ENCODE data around the gene AFF3.

GRCh38 chr2:99643787-99644418, 498.5 kb downstream of the AFF3 start:
- TF ChIP-seq, protein P1, sequence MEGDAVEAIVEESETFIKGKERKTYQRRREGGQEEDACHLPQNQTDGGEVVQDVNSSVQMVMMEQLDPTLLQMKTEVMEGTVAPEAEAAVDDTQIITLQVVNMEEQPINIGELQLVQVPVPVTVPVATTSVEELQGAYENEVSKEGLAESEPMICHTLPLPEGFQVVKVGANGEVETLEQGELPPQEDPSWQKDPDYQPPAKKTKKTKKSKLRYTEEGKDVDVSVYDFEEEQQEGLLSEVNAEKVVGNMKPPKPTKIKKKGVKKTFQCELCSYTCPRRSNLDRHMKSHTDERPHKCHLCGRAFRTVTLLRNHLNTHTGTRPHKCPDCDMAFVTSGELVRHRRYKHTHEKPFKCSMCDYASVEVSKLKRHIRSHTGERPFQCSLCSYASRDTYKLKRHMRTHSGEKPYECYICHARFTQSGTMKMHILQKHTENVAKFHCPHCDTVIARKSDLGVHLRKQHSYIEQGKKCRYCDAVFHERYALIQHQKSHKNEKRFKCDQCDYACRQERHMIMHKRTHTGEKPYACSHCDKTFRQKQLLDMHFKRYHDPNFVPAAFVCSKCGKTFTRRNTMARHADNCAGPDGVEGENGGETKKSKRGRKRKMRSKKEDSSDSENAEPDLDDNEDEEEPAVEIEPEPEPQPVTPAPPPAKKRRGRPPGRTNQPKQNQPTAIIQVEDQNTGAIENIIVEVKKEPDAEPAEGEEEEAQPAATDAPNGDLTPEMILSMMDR (conservative IDR thresholded peaks at IDR 0.05 in 1 of 2, IDR thresholded peaks at IDR 0.05 in 1 of 2; ENCODE audit: low read depth in 1 of 2, low read length in 2 of 2), result no peak
- no peak for TF ChIP-seq EZH2 (IDR thresholded peaks at IDR 0.05; ENCODE audit: low read length, missing control alignments)

Data from fibroblast of lung (primary cell).